CD14-positive monocyte (primary cell): ENCODE measurements around the gene RAN. TPM values are rescaled to one million over a fixed set of nuclear protein-coding genes. Genes with fewer than 3 reads are reported as not detected.

Experiments
- DNase-seq, 3 donors: peaks; one replicate each; pipeline ENCODE4 v3.0.0-alpha.2; 2011 to 2022
- H2AFZ ChIP-seq: 2 replicates; pipeline ENCODE4 v1.6.0; 2012; ENCODE audit warnings: mild to moderate bottlenecking, low read depth, low read length, inconsistent platforms; ENCODE audit not compliant: insufficient read depth, poor library complexity, severe bottlenecking
- H3K27ac ChIP-seq, 2 donors: 1 replicate in 1 of 2; 2 replicates in 1 of 2; pipeline ENCODE4 v1.5.1; 2012 to 2013; ENCODE audit warnings: low read length in 2 of 2, control low read depth in 1 of 2, inconsistent platforms in 1 of 2, low read depth in 1 of 2, mild to moderate bottlenecking in 1 of 2
- H3K27me3 ChIP-seq, 2 donors: one replicate each; pipeline versions ENCODE4 v1.6.0 to v1.6.1; 2011 to 2013; ENCODE audit warnings: low read length in 2 of 2; ENCODE audit not compliant: control insufficient read depth in 2 of 2, insufficient read depth in 2 of 2
- H3K36me3 ChIP-seq, 2 donors: replicated peaks in 1 of 2; 1 replicate in 1 of 2; 2 replicates in 1 of 2; pipeline versions ENCODE4 v1.5.1 to v1.6.1; 2012 to 2013; ENCODE audit warnings: low read length in 2 of 2, control low read depth in 1 of 2, inconsistent platforms in 1 of 2, mild to moderate bottlenecking in 1 of 2; ENCODE audit not compliant: insufficient read depth in 2 of 2, control insufficient read depth in 1 of 2
- H3K4me1 ChIP-seq, 2 donors: 1 replicate in 1 of 2; 2 replicates in 1 of 2; pipeline versions ENCODE4 v1.5.1 to v1.6.1; 2012 to 2013; ENCODE audit warnings: low read length in 2 of 2, control low read depth in 1 of 2, inconsistent platforms in 1 of 2, mild to moderate bottlenecking in 1 of 2, moderate library complexity in 1 of 2; ENCODE audit not compliant: insufficient read depth in 2 of 2, control insufficient read depth in 1 of 2
- H3K4me2 ChIP-seq: replicated peaks from 2 replicates; pipeline ENCODE3; 2012; ENCODE audit warnings: low read length, moderate library complexity, mild to moderate bottlenecking; ENCODE audit not compliant: poor library complexity, severe bottlenecking; ENCODE audit errors: extremely low read depth
- H3K4me3 ChIP-seq, 3 experiments: fragments of 200-600 bp in 1 of 3; sonication (generic) in 1 of 3; replicated peaks in 1 of 3; 1 replicate in 2 of 3; 2 replicates in 1 of 3; pipeline ENCODE4 v1.5.1; 2011 to 2013; ENCODE audit warnings: low read length in 3 of 3, mild to moderate bottlenecking in 3 of 3, control low read depth in 2 of 3, low read depth in 2 of 3, inconsistent platforms in 1 of 3, moderate library complexity in 1 of 3
- H3K79me2 ChIP-seq: 2 replicates; pipeline ENCODE4 v1.6.0; 2012; ENCODE audit warnings: mild to moderate bottlenecking, control low read depth, inconsistent platforms, low read length, moderate library complexity; ENCODE audit not compliant: insufficient read depth
- H3K9ac ChIP-seq: 2 replicates; pipeline ENCODE4 v1.6.0; 2017; ENCODE audit warnings: low read length, mild to moderate bottlenecking; ENCODE audit not compliant: insufficient read depth, poor library complexity, severe bottlenecking
- H3K9me3 ChIP-seq, 2 donors: replicated peaks in 1 of 2; 1 replicate in 1 of 2; 2 replicates in 1 of 2; pipeline versions ENCODE4 v1.5.1 to v1.6.1; 2012 to 2013; ENCODE audit warnings: low read length in 2 of 2, control low read depth in 1 of 2; ENCODE audit not compliant: control insufficient read depth in 1 of 2, insufficient read depth in 1 of 2
- H4K20me1 ChIP-seq: 2 replicates; pipeline ENCODE4 v1.6.0; 2012; ENCODE audit warnings: mild to moderate bottlenecking, low read length, control low read depth, moderate library complexity; ENCODE audit not compliant: insufficient read depth
- H3K27ac Mint-ChIP-seq, 7 donors: one replicate each; pipeline ENCODE4 v1.8.0; 2020; ENCODE audit warnings: mild to moderate bottlenecking in 7 of 7, mixed read lengths in 7 of 7, moderate library complexity in 6 of 7, inconsistent platforms in 2 of 7
- H3K27me3 Mint-ChIP-seq, 3 donors: one replicate each; pipeline ENCODE4 v1.8.0; 2021 to 2022; ENCODE audit warnings: low read depth in 3 of 3, mild to moderate bottlenecking in 3 of 3, mixed read lengths in 3 of 3, moderate library complexity in 3 of 3, inconsistent platforms in 1 of 3
- H3K36me3 Mint-ChIP-seq, 2 donors: one replicate each; pipeline ENCODE4 v1.8.0; 2020; ENCODE audit warnings: mixed read lengths in 2 of 2, inconsistent platforms in 1 of 2, mild to moderate bottlenecking in 1 of 2
- H3K4me1 Mint-ChIP-seq: one replicate; pipeline ENCODE4 v1.8.0; 2020; ENCODE audit warnings: mild to moderate bottlenecking, mixed read lengths
- H3K4me3 Mint-ChIP-seq, 2 donors: one replicate each; pipeline ENCODE4 v1.8.0; 2020; ENCODE audit warnings: mild to moderate bottlenecking in 2 of 2, mixed read lengths in 2 of 2, moderate library complexity in 1 of 2
- H3K9me3 Mint-ChIP-seq, 7 donors: one replicate each; pipeline ENCODE4 v1.8.0; 2020 to 2022; ENCODE audit warnings: mixed read lengths in 7 of 7, mild to moderate bottlenecking in 6 of 7, moderate library complexity in 6 of 7, inconsistent platforms in 2 of 7
- CTCF ChIP-seq: fragments of 200-600 bp; IDR thresholded peaks from one replicate; pipeline ENCODE4 v1.8.0; 2022; ENCODE audit warnings: antibody characterized with exemption, mild to moderate bottlenecking
- WGBS: methylation state at CpG from one replicate; pipeline ENCODE4 v1.1.5; 2013; ENCODE audit warnings: missing lambda C conversion rate; ENCODE audit not compliant: insufficient coverage; 5-methylcytosine and 5-hydroxymethylcytosine counted together
- intact Hi-C, 2 donors: fragments of 100-400 bp; cut with micrococcal nuclease; formaldehyde crosslinking; loops; one replicate each; pipeline versions ENCODE4 v1.15.0 to v1.15.1; 2023
- polyA plus RNA-seq, 3 donors: library from polyadenylated mRNA; depleted of rRNA in 1 of 3; unstranded in 2 of 3; stranded (reverse) in 1 of 3; fragments of 300-500 nt in 2 of 3; fragments of >200 nt in 1 of 3; fragmentation: Illumina TruSeq in 2 of 3; gene quantifications; 1 replicate in 2 of 3; 2 replicates in 1 of 3; pipeline ENCODE4 v1.2.3, GENCODE V29; 2012 to 2021

The RAN gene
- polyA plus RNA-seq, 3 donors = 197 to 443 (median 366) TPM

GRCh38 chr12:130828895-130829294, 43.0 kb upstream of the RAN start:
- WGBS = 100% methylated on average over 7 of the region's 8 CpGs

GRCh38 chr12:130829391-130830245, 42.2 kb upstream of the RAN start:
- 89% methylated on average over 9 of the region's 17 CpGs for WGBS
- no peak overlapping the region for H3K9ac ChIP-seq
- peaks cover 0 to 2% (median 1%) of the 10 kb centered on the region in 3 donors for H3K27me3 Mint-ChIP-seq

More at GRCh38 chr12:130828895-130829294, 43.0 kb upstream of the RAN start:
- no peak overlapping the region for H2AFZ ChIP-seq
- Mint-ChIP-seq H3K27me3 (peaks cover 0 to 1% (median 0%) of the 10 kb centered on the region in 3 donors), H3K9me3 (peaks cover 0 to 4% (median 0%) of the 10 kb centered on the region in 7 donors), H3K27ac (peak overlapping the region in 1 of 7 donors; percentile 36), H3K36me3 (peaks cover 13 to 15% of the 10 kb centered on the region in 2 donors), H3K4me3 (no peak overlapping the region), H3K4me1 (peaks cover 25% of the 10 kb centered on the region)
- no peaks in the 10 kb centered on the region for H3K9me3 ChIP-seq
- intact Hi-C loops = no loop called here
- H3K36me3 ChIP-seq = peaks cover 0 to 7% of the 10 kb centered on the region in 2 donors
- H3K27me3 ChIP-seq = no peaks in the 10 kb centered on the region
- H4K20me1 ChIP-seq = peaks cover 14% of the 10 kb centered on the region
- H3K4me2 ChIP-seq = no peak overlapping the region
- no peak overlapping the region for H3K9ac ChIP-seq
- H3K4me3 ChIP-seq = no peak overlapping the region
- H3K27ac ChIP-seq = no peak overlapping the region
- no peak for TF ChIP-seq CTCF
- peaks cover 12 to 18% of the 10 kb centered on the region in 2 donors for H3K4me1 ChIP-seq
- no peak for DNase-seq
- peaks cover 24% of the 10 kb centered on the region for H3K79me2 ChIP-seq

More at GRCh38 chr12:130829391-130830245, 42.2 kb upstream of the RAN start:
- H3K79me2 ChIP-seq = peaks cover 24% of the 10 kb centered on the region
- H2AFZ ChIP-seq = no peak overlapping the region
- H3K27me3 ChIP-seq = no peaks in the 10 kb centered on the region
- no peak overlapping the region for H3K4me2 ChIP-seq
- peaks cover 0 to 4% (median 0%) of the 10 kb centered on the region in 7 donors for H3K9me3 Mint-ChIP-seq
- H3K27ac ChIP-seq = no peak overlapping the region
- H3K36me3 Mint-ChIP-seq = peaks cover 14% of the 10 kb centered on the region in 2 donors
- no peak overlapping the region for H3K4me3 ChIP-seq
- no peak for DNase-seq
- no peak overlapping the region for H3K4me3 Mint-ChIP-seq
- peak overlapping the region in 1 of 7 donors; percentile 18 for H3K27ac Mint-ChIP-seq
- peaks cover 0 to under 1% of the 10 kb centered on the region in 2 donors for H3K36me3 ChIP-seq
- peaks cover 12 to 18% of the 10 kb centered on the region in 2 donors for H3K4me1 ChIP-seq
- no peak for TF ChIP-seq CTCF
- intact Hi-C loops = no loop called here
- peaks cover 14% of the 10 kb centered on the region for H4K20me1 ChIP-seq
- H3K9me3 ChIP-seq = no peaks in the 10 kb centered on the region
- H3K4me1 Mint-ChIP-seq = peaks cover 30% of the 10 kb centered on the region
